ENCODE data around the gene LYST. TPM values are rescaled to one million over a fixed set of nuclear protein-coding genes. Genes with fewer than 3 reads are reported as not detected.
A peak's percentile ranks its signal among the peaks of the same experiment; 100 is the strongest.

LYST gene
- total RNA-seq, 1 donor from 2014 or later: 52.1 TPM

DNA sequence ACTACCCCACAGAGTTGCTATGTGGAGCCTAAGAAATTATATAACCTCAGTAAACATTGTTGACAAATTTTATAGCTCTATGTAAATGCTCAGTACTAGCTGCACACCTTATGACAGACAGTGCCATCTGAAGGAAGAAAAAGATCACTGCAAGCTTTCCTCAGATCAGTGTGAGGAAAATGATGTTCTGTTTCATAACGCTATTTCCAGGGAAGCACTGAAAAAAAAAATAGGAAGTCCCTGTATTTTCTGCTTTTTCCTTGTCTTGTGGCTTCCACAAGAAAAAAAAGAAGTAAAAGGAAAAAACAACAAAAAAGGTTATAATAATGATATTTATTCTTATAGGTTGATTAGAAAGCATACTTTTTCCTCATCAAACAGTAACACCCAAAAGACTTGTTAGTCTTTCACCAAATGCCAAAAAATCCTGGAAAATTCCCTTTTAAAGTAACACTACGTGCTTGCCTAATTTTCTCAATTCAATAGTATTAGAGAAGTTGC is 23.2 kb downstream of the LYST start:
- peaks cover 27% of the 10 kb centered on the region for H3K4me1 ChIP-seq
- H3K4me3 ChIP-seq: no peak overlapping the region
- DNase-seq (ENCODE audit: extremely low spot score in 2 of 2): no peak
- intact Hi-C loops (cut with DNase I): no loop called here
- TF ChIP-seq POLR2AphosphoS5 (IDR thresholded peaks at IDR 0.05; ENCODE audit: insufficient read depth in 1 of 2, low read depth in 1 of 2): no peak
- TF ChIP-seq, protein P1, sequence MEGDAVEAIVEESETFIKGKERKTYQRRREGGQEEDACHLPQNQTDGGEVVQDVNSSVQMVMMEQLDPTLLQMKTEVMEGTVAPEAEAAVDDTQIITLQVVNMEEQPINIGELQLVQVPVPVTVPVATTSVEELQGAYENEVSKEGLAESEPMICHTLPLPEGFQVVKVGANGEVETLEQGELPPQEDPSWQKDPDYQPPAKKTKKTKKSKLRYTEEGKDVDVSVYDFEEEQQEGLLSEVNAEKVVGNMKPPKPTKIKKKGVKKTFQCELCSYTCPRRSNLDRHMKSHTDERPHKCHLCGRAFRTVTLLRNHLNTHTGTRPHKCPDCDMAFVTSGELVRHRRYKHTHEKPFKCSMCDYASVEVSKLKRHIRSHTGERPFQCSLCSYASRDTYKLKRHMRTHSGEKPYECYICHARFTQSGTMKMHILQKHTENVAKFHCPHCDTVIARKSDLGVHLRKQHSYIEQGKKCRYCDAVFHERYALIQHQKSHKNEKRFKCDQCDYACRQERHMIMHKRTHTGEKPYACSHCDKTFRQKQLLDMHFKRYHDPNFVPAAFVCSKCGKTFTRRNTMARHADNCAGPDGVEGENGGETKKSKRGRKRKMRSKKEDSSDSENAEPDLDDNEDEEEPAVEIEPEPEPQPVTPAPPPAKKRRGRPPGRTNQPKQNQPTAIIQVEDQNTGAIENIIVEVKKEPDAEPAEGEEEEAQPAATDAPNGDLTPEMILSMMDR (IDR thresholded peaks at IDR 0.05): peak in 2 of 3 experiments; percentile 15 to 21
- H3K36me3 ChIP-seq: no peaks in the 10 kb centered on the region
- no peaks in the 10 kb centered on the region for H3K9me3 ChIP-seq
- no peaks in the 10 kb centered on the region for H3K27me3 ChIP-seq
- H3K27ac ChIP-seq: peak overlapping the region; percentile 2

DNA sequence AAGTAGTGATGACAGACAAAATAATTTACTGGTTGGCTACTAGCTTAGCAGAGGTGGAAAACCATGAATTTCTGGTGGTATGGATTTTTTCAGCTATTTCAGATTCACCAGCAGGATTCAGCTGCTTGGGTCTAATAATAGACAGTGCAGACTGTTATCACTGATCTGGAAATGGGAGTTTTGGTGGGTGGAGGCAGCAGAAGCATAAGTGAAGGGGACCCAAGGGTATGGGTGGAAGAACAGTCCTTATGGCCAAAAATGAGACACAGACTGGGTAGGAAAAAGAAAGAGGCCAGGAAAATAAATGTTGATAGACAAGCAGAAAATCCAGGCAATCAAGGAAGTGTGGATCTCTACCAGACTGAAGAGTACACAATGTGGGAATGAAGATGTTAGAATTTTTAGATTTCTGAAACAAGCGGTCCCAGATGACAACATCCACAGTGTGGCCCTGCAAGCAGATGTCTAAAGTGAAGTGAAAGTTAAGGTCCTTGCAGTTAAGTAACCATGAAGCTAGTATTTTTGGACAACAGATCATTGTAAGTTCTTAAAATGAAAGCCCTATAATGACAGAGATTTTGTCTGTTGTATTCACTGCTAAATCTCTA is 24.7 kb downstream of the LYST start:
- Histone ChIP-seq H3K36me3 (no peaks in the 10 kb centered on the region), H3K27me3 (no peaks in the 10 kb centered on the region), H3K27ac (no peak overlapping the region), H3K4me1 (peaks cover 27% of the 10 kb centered on the region), H3K4me3 (no peak overlapping the region), H3K9me3 (no peaks in the 10 kb centered on the region)
- TF ChIP-seq, protein P1 (IDR thresholded peaks at IDR 0.05): no peak
- TF ChIP-seq POLR2AphosphoS5 (IDR thresholded peaks at IDR 0.05; ENCODE audit: insufficient read depth in 1 of 2, low read depth in 1 of 2) (no peak), POLR2A (IDR thresholded peaks at IDR 0.05) (no peak)
- intact Hi-C loops (cut with DNase I): no loop called here
- no peak for DNase-seq (ENCODE audit: extremely low spot score in 2 of 2)

DNA sequence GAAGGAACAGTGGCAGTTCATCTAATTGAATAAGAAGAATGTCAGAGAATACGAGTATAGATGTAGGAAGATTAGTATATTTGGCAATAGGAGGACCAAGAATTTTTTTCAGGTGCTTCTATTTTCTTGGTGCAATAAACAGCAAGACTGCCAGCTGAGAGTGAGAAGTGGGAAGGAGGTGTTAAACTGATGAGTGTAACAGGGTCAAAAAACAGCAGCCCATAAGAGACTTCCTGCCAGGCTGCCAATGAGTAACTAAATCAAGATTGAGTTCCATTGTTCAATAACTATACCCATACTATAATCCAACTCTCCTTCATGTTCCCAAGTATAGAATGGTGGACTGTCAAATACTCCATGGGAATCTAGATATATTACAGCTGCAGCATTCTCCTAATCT is 28.7 kb downstream of the LYST start:
- no peak overlapping the region for H3K27ac ChIP-seq
- H3K4me3 ChIP-seq: no peak overlapping the region
- no peaks in the 10 kb centered on the region for H3K27me3 ChIP-seq
- no peak for TF ChIP-seq POLR2A (IDR thresholded peaks at IDR 0.05)
- no peak for TF ChIP-seq POLR2AphosphoS5 (IDR thresholded peaks at IDR 0.05; ENCODE audit: insufficient read depth in 1 of 2, low read depth in 1 of 2)
- TF ChIP-seq, protein P1 (IDR thresholded peaks at IDR 0.05): no peak
- no peaks in the 10 kb centered on the region for H3K9me3 ChIP-seq
- peaks cover 25% of the 10 kb centered on the region for H3K4me1 ChIP-seq
- H3K36me3 ChIP-seq: no peaks in the 10 kb centered on the region
- DNase-seq (ENCODE audit: extremely low spot score in 2 of 2): no peak
- intact Hi-C loops (cut with DNase I): no loop called here

DNA sequence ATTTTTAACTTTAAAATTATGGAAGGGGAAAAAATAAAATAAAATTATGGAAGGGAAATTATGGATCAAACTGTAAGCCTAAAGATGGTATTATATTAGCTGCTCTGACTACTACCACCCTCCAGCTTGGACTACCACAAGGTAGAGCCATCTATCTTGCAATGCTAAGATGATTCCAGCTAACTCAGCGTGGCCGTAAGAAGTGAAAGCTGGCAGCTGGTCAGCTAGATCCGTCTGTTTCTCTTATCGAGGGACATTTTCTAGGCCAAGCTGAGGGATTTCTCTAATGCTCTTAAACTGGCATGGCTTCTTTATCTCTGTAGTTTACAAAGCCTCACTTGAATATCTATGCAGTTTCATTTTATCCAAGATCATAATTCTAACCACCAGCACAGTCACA is 31.5 kb downstream of the LYST start:
- no peaks in the 10 kb centered on the region for H3K27me3 ChIP-seq
- TF ChIP-seq POLR2A (IDR thresholded peaks at IDR 0.05): no peak
- TF ChIP-seq POLR2AphosphoS5 (IDR thresholded peaks at IDR 0.05; ENCODE audit: insufficient read depth in 1 of 2, low read depth in 1 of 2): no peak
- DNase-seq (ENCODE audit: extremely low spot score in 2 of 2): no peak
- H3K9me3 ChIP-seq: no peaks in the 10 kb centered on the region
- peak overlapping the region; percentile 37 for H3K27ac ChIP-seq
- intact Hi-C loops (cut with DNase I): no loop called here
- H3K36me3 ChIP-seq: no peaks in the 10 kb centered on the region
- no peak overlapping the region for H3K4me3 ChIP-seq
- peaks cover 19% of the 10 kb centered on the region for H3K4me1 ChIP-seq

DNA sequence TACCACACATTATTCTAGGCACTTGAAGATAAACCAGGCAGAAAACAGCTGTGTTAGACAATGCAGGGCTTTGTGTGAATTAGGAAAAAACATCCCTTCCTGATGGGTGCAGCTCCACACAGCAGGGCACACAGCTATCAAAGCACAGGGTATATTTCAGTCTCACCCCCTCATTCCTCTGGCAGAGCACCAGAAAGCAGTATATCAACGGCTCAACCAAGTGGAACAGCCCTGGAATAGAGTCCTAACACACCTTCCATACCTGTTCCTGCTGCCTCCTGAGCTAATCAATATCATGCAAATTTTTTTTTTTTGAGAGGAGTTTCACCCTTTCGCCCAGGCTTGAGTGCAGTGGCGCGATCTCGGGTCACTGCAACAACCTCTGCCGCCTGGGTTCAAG is 32.1 kb downstream of the LYST start:
- H3K36me3 ChIP-seq: no peaks in the 10 kb centered on the region
- no peak overlapping the region for H3K4me3 ChIP-seq
- peaks cover 19% of the 10 kb centered on the region for H3K4me1 ChIP-seq
- no peak for DNase-seq (ENCODE audit: extremely low spot score in 2 of 2)
- no peaks in the 10 kb centered on the region for H3K27me3 ChIP-seq
- peak overlapping the region; percentile 37 for H3K27ac ChIP-seq
- intact Hi-C loops (cut with DNase I): no loop called here
- TF ChIP-seq, protein P1 (IDR thresholded peaks at IDR 0.05): no peak
- no peak for TF ChIP-seq POLR2A (IDR thresholded peaks at IDR 0.05)
- no peak for TF ChIP-seq POLR2AphosphoS5 (IDR thresholded peaks at IDR 0.05; ENCODE audit: insufficient read depth in 1 of 2, low read depth in 1 of 2)
- no peaks in the 10 kb centered on the region for H3K9me3 ChIP-seq
